HL-60 (cell line): Measurements from ENCODE around the gene ABCB9.

ENCODE experiments used
- GABPA ChIP-seq: IDR thresholded peaks from 2 replicates; pipeline ENCODE4 v1.6.1; 2012; ENCODE audit warnings: low read depth
- POLR2AphosphoS5 ChIP-seq: IDR thresholded peaks from 2 replicates; pipeline ENCODE4 v1.6.1; 2012; ENCODE audit warnings: low read depth
- SPI1 ChIP-seq: IDR thresholded peaks from 2 replicates; pipeline ENCODE4 v1.6.1; 2012; ENCODE audit warnings: low read depth, mild to moderate bottlenecking, borderline replicate concordance
- TF ChIP-seq, protein P1 (sequence below): IDR thresholded peaks from one replicate; pipeline ENCODE4 v1.5.1; 2011; ENCODE audit warnings: low read length, control low read depth, inconsistent platforms; ENCODE audit not compliant: insufficient read depth
- TF ChIP-seq, protein P2 (sequence below): IDR thresholded peaks from 2 replicates; pipeline ENCODE4 v1.6.1; 2012; ENCODE audit warnings: low read depth; ENCODE audit not compliant: insufficient replicate concordance

DNA sequence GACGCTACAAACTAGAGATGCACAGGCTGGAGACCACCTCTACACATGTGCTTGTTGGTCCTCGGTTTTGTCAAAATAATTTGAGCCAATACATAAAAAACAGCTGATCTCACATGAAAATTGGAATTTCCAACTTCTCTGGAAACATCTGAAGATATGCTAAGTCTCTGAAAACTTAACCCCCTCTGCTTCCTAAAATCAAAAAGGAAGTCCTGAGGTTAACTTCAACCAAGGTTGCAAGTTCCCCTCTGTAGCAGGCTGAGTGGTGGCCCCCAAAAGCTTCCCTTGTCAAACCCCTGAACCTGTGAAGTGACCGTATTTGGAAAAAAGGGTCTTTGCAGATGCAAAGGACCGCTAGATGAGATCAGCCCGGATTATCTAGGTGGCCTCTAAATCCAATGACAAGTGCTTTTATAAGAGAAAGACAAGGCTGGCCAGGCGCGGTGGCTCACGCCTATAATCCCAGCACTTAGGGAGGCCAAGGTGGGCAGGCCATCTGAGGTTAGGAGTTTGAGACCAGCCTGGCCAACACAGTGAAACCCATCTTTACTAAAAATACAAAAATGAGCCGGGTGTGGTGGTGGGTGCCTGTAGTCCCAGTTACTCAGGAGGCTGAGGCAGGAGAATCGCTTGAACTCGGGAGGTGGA, 38.4 kb downstream of the ABCB9 start:
- TF ChIP-seq, protein P1, sequence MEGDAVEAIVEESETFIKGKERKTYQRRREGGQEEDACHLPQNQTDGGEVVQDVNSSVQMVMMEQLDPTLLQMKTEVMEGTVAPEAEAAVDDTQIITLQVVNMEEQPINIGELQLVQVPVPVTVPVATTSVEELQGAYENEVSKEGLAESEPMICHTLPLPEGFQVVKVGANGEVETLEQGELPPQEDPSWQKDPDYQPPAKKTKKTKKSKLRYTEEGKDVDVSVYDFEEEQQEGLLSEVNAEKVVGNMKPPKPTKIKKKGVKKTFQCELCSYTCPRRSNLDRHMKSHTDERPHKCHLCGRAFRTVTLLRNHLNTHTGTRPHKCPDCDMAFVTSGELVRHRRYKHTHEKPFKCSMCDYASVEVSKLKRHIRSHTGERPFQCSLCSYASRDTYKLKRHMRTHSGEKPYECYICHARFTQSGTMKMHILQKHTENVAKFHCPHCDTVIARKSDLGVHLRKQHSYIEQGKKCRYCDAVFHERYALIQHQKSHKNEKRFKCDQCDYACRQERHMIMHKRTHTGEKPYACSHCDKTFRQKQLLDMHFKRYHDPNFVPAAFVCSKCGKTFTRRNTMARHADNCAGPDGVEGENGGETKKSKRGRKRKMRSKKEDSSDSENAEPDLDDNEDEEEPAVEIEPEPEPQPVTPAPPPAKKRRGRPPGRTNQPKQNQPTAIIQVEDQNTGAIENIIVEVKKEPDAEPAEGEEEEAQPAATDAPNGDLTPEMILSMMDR: no peak
- TF ChIP-seq POLR2AphosphoS5 (no peak), GABPA (no peak), SPI1 (peak; percentile 44; the same call in 1 of the 2 replicates)
- TF ChIP-seq, protein P2, sequence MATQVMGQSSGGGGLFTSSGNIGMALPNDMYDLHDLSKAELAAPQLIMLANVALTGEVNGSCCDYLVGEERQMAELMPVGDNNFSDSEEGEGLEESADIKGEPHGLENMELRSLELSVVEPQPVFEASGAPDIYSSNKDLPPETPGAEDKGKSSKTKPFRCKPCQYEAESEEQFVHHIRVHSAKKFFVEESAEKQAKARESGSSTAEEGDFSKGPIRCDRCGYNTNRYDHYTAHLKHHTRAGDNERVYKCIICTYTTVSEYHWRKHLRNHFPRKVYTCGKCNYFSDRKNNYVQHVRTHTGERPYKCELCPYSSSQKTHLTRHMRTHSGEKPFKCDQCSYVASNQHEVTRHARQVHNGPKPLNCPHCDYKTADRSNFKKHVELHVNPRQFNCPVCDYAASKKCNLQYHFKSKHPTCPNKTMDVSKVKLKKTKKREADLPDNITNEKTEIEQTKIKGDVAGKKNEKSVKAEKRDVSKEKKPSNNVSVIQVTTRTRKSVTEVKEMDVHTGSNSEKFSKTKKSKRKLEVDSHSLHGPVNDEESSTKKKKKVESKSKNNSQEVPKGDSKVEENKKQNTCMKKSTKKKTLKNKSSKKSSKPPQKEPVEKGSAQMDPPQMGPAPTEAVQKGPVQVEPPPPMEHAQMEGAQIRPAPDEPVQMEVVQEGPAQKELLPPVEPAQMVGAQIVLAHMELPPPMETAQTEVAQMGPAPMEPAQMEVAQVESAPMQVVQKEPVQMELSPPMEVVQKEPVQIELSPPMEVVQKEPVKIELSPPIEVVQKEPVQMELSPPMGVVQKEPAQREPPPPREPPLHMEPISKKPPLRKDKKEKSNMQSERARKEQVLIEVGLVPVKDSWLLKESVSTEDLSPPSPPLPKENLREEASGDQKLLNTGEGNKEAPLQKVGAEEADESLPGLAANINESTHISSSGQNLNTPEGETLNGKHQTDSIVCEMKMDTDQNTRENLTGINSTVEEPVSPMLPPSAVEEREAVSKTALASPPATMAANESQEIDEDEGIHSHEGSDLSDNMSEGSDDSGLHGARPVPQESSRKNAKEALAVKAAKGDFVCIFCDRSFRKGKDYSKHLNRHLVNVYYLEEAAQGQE: no peak
